GM19395 (cell line): Measurements from ENCODE around the gene IKBKE.

ENCODE experiments used
- ATAC-seq: cut with Tn5 transposase; IDR thresholded peaks from one replicate; pipeline ENCODE4 v1.9.1; 2021; ENCODE audit warnings: mild to moderate bottlenecking, moderate library complexity; ENCODE audit not compliant: unreplicated experiment

Gene IKBKE

DNA sequence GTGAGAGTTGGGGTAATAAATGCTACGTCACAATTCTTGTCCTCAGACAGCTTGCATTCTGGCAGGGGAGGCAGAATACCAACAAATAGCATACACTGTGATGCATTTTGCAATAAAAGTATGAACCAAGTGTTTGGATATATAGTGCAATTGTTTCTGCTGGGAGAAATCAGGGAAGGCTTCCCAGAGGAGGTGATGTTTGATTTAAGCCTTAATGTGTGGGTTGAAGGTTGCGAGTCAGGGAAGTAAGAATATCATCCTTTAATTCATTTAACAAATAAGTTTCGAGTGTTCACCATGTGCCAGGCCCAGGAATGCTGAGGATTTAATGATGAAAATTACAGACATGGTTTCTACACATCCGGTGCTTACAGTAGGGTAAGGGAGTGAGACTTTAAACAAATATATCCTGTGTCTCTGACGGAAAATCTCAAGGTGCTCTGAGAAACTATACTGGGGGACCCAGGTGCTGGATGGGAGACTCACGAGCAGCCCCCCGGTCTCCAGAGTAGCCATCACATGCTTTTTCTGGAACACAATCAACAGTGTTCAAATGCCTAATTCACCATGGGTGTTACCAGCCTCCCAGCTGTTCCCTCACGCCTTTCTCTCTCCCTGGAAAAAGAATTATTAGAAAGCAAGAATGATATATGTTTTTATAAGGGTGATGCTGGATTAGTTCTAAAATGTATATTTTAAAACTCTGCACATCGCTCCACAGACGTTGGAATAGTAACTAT lies 68.8 kb downstream of the IKBKE start:
- no peak for ATAC-seq

- no peak for ATAC-seq
Observed at GRCh38 chr1:206540044-206540780, 69.9 kb downstream of the IKBKE start.

DNA sequence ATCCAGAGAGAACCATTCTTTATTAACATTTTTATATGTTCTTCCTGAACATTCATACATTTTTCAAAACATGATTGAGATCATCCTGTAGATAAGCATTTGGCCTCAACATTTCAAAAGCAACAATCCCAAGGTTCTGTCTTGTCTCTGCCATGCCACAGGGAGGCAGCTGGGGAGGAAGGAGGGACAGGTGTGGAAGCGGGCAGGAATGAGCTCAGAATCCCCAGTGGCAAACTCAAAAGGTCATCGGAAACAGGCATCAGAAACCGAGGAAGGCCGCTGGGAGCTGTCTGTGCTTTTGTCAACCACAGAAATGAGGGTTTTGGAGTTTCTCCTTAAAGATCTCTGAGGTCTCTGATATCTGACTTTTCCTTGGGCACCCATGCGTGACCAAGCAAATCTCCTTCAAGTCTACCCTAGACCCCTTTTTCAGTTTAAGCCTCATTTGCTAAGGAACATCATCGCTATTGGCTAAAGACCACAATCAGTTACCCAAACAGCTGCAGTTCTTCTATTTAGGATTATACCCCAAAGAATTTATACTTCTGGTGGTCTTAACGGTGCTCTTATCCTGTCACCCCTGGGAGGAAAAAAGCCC lies 71.1 kb downstream of the IKBKE start:
- no peak for ATAC-seq

DNA sequence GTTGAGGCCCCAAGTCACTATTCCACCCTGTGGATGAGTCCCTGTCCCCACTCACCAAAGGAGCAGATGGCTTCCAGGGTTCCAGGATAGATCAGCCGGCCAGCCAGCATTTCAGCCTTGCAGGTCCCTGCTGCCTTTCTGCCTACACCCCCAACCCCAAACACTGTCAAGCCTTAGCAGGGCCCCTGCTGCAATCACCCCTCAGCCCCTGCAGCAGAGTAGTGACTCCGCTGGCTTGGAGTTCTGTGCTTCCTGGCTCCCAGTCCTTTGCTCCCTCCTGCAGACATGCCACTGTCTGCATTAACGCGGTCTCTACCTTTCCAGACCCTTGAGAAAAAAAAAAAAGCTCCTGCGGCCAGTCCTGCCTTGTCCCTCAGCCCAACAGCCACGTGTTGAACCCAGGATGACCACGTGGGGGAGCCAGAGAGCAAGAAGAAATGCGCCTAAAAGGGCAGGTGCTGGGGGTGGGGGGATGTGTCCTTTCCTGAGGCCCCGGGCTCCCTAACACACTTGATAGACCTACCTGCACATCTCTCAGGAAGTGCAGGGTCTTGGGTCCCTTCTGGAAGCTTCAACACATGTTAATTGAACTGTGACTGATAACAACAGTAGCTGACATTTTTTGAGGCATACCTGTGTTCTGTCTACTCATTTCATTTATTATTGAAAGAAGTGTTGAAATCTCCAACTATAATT lies 74.4 kb downstream of the IKBKE start:
- no peak for ATAC-seq

GRCh38 chr1:206545351-206545750 lies 75.1 kb downstream of the IKBKE start:
- ATAC-seq: no peak
